ENCODE results near the gene HMOX2. TPM values are rescaled to one million over a fixed set of nuclear protein-coding genes. Genes with fewer than 3 reads are reported as not detected.
A peak's percentile ranks its signal among the peaks of the same experiment; 100 is the strongest.

HMOX2 gene
- total and polyA plus RNA-seq, 2 donors from 2014 or later, result 56.4 to 116 TPM

- peak overlapping the region; percentile 8 to 83 for H3K27ac ChIP-seq (ENCODE audit: low read depth in 2 of 2, low read length in 2 of 2)
- no peaks in the 10 kb centered on the region for H3K27me3 ChIP-seq (ENCODE audit: control insufficient read depth, insufficient read depth, low read length)
- no peaks in the 10 kb centered on the region for H3K9me3 ChIP-seq (ENCODE audit: control insufficient read depth in 2 of 3, insufficient read depth in 1 of 3, low read length in 3 of 3)
- intact Hi-C loops (cut with DNase I), result no loop called here
- peak in 1 of 5 donors; percentile 33 for DNase-seq
- peaks cover 0 to 23% (median 21%) of the 10 kb centered on the region in 3 donors for H3K4me1 ChIP-seq (ENCODE audit: control insufficient read depth in 2 of 3, insufficient read depth in 2 of 3, low read depth in 1 of 3, low read length in 3 of 3)
- no peak overlapping the region for H3K9ac ChIP-seq (ENCODE audit: low read length in 3 of 3)
- no peak for FAIRE-seq
- H3K4me3 ChIP-seq (ENCODE audit: low read length in 3 of 3), result no peak overlapping the region
- peaks cover 0 to 6% (median 5%) of the 10 kb centered on the region in 3 donors for H3K36me3 ChIP-seq (ENCODE audit: control insufficient read depth in 2 of 3, insufficient read depth in 3 of 3, low read length in 3 of 3)
- no peak for TF ChIP-seq CTCF (IDR thresholded peaks at IDR 0.05; ENCODE audit: borderline replicate concordance, extremely low read depth, insufficient read depth)
Measured at GRCh38 chr16:4488499-4488967, 12.3 kb downstream of the HMOX2 start.

GRCh38 chr16:4489030-4489429 lies 12.8 kb downstream of the HMOX2 start:
- no peak for TF ChIP-seq CTCF (IDR thresholded peaks at IDR 0.05; ENCODE audit: borderline replicate concordance, extremely low read depth, insufficient read depth)
- Histone ChIP-seq H3K9ac (ENCODE audit: low read length in 3 of 3) (no peak overlapping the region), H3K27me3 (ENCODE audit: control insufficient read depth, insufficient read depth, low read length) (no peaks in the 10 kb centered on the region), H3K4me3 (ENCODE audit: low read length in 3 of 3) (no peak overlapping the region), H3K9me3 (ENCODE audit: control insufficient read depth in 2 of 3, insufficient read depth in 1 of 3, low read length in 3 of 3) (no peaks in the 10 kb centered on the region), H3K36me3 (ENCODE audit: control insufficient read depth in 2 of 3, insufficient read depth in 3 of 3, low read length in 3 of 3) (peaks cover 0 to 6% (median 5%) of the 10 kb centered on the region in 3 donors), H3K27ac (ENCODE audit: low read depth in 2 of 2, low read length in 2 of 2) (peak overlapping the region; percentile 8 to 83), H3K4me1 (ENCODE audit: control insufficient read depth in 2 of 3, insufficient read depth in 2 of 3, low read depth in 1 of 3, low read length in 3 of 3) (peaks cover 0 to 23% (median 21%) of the 10 kb centered on the region in 3 donors)
- intact Hi-C loops (cut with DNase I), result no loop called here
- FAIRE-seq (no peak), DNase-seq (no peak)

GRCh38 chr16:4491898-4492297 lies 15.7 kb downstream of the HMOX2 start:
- Histone ChIP-seq H3K9ac (ENCODE audit: low read length in 3 of 3) (no peak overlapping the region), H3K4me1 (ENCODE audit: control insufficient read depth in 2 of 3, insufficient read depth in 2 of 3, low read depth in 1 of 3, low read length in 3 of 3) (peaks cover 0 to 23% (median 12%) of the 10 kb centered on the region in 3 donors), H3K27ac (ENCODE audit: low read depth in 2 of 2, low read length in 2 of 2) (no peak overlapping the region), H3K27me3 (ENCODE audit: control insufficient read depth, insufficient read depth, low read length) (no peaks in the 10 kb centered on the region), H3K4me3 (ENCODE audit: low read length in 3 of 3) (no peak overlapping the region), H3K9me3 (ENCODE audit: control insufficient read depth in 2 of 3, insufficient read depth in 1 of 3, low read length in 3 of 3) (no peaks in the 10 kb centered on the region), H3K36me3 (ENCODE audit: control insufficient read depth in 2 of 3, insufficient read depth in 3 of 3, low read length in 3 of 3) (peaks cover 0 to 4% (median 0%) of the 10 kb centered on the region in 3 donors)
- DNase-seq (no peak), FAIRE-seq (no peak)
- TF ChIP-seq CTCF (IDR thresholded peaks at IDR 0.05; ENCODE audit: borderline replicate concordance, extremely low read depth, insufficient read depth), result no peak
- intact Hi-C loops (cut with DNase I), result no loop called here

Data from kidney (tissue), 14 donors.